Measurements from ENCODE around the gene NFKBIE. TPM values are rescaled to one million over a fixed set of nuclear protein-coding genes. Genes with fewer than 3 reads are reported as not detected.

Gene NFKBIE
- total and polyA plus RNA-seq, 2 of the 13 experiments (the other 11 are each of a cell fraction or from before 2014, with no cell fraction given), result 6.7 to 14.5 TPM

- TF ChIP-seq AFF4 (CRISPR knock-in tag; IDR thresholded peaks at IDR 0.05) (no peak), GATA4 (IDR thresholded peaks at IDR 0.05; ENCODE audit: borderline replicate concordance, low read depth) (peak; percentile 21; the same call in 1 of the 2 replicates), ZNF549 (CRISPR knock-in tag; IDR thresholded peaks at IDR 0.05) (no peak), CHD2 (IDR thresholded peaks at IDR 0.05; ENCODE audit: low read depth, low read length) (no peak), ZNF263 (CRISPR knock-in tag; IDR thresholded peaks at IDR 0.05) (no peak), GABPB1 (CRISPR knock-in tag; IDR thresholded peaks at IDR 0.05) (peak; percentile 27), ZBTB42 (CRISPR knock-in tag; IDR thresholded peaks at IDR 0.05) (no peak), PREB (CRISPR knock-in tag; IDR thresholded peaks at IDR 0.05) (no peak), NCOA1 (CRISPR knock-in tag; IDR thresholded peaks at IDR 0.05) (no peak), ZNF749 (CRISPR knock-in tag; IDR thresholded peaks at IDR 0.05; ENCODE audit: borderline replicate concordance) (no peak), ZNF780A (CRISPR knock-in tag; IDR thresholded peaks at IDR 0.05) (0 out of 2 replicates have a peak, but pooled peaks have one; percentile 8), ZNF430 (CRISPR knock-in tag; IDR thresholded peaks at IDR 0.05) (peak; percentile 29; the same call in 1 of the 2 replicates), MLLT10 (CRISPR knock-in tag; IDR thresholded peaks at IDR 0.05) (no peak), HOXA7 (CRISPR knock-in tag; IDR thresholded peaks at IDR 0.05) (no peak), NPAS2 (CRISPR knock-in tag; IDR thresholded peaks at IDR 0.05; ENCODE audit: borderline replicate concordance) (no peak), CENPX (CRISPR knock-in tag; IDR thresholded peaks at IDR 0.05) (no peak), ZNF841 (CRISPR knock-in tag; IDR thresholded peaks at IDR 0.05; ENCODE audit: borderline replicate concordance) (no peak; the same call in 1 of the 2 replicates), ZNF772 (CRISPR knock-in tag; IDR thresholded peaks at IDR 0.05) (no peak), NR2F6 (IDR thresholded peaks at IDR 0.05) (no peak), NR2F6 (CRISPR knock-in tag; IDR thresholded peaks at IDR 0.05) (no peak), GPBP1L1 (CRISPR knock-in tag; IDR thresholded peaks at IDR 0.05) (no peak), NCOA5 (CRISPR knock-in tag; IDR thresholded peaks at IDR 0.05) (peak; percentile 83; the same call in 1 of the 2 replicates), RBFOX2 (IDR thresholded peaks at IDR 0.05; ENCODE audit: low read depth, low read length) (peak; percentile 63), ZNF607 (CRISPR knock-in tag; IDR thresholded peaks at IDR 0.05; ENCODE audit: borderline replicate concordance) (no peak), GATAD2A (CRISPR knock-in tag; IDR thresholded peaks at IDR 0.05) (0 out of 2 replicates have a peak, but pooled peaks have one; percentile 10), ZNF382 (CRISPR knock-in tag; IDR thresholded peaks at IDR 0.05; ENCODE audit: borderline replicate concordance) (no peak)
These were observed 10.9 kb downstream of the NFKBIE start (continued) for GRCh38 chr6:44254191-44255104.

Measured in HepG2 (cell line).